Mammary epithelial cell (primary cell): ENCODE measurements around the gene RAB7A.

Experiments used
- CTCF ChIP-seq, 2 donors: IDR thresholded peaks in 1 of 2; conservative IDR thresholded peaks in 1 of 2; 2 replicates each; pipeline ENCODE4 v1.5.1; 2011 to 2012; ENCODE audit warnings: inconsistent platforms in 2 of 2, low read length in 2 of 2, mild to moderate bottlenecking in 2 of 2, control low read depth in 1 of 2, low read depth in 1 of 2; ENCODE audit not compliant: insufficient read depth in 1 of 2; ENCODE audit errors: extremely low read depth in 1 of 2
- EZH2 ChIP-seq: IDR thresholded peaks from 2 replicates; pipeline ENCODE4 v1.6.1; 2012; ENCODE audit warnings: low read length, inconsistent platforms, borderline replicate concordance

- TF ChIP-seq EZH2 (no peak), CTCF (conservative IDR thresholded peaks at IDR 0.05 in 1 of 2, IDR thresholded peaks at IDR 0.05 in 1 of 2; ENCODE audit: extremely low read depth in 1 of 2, insufficient read depth in 1 of 2, low read depth in 1 of 2, low read length in 2 of 2) (no peak)
Measured at GRCh38 chr3:128763967-128764366, 38.0 kb downstream of the RAB7A start.
